DND-41 (cell line): ENCODE results near the gene MAGED2.
A peak's percentile ranks its signal among the peaks of the same experiment; 100 is the strongest.

Experiments
- ATAC-seq: fragments of 200-7000 bp; cut with Tn5 transposase; 3 replicates; pipeline ENCODE4 v1.9.1; 2021; ENCODE audit warnings: low read depth; ENCODE audit not compliant: insufficient read depth
- DNase-seq: peaks from one replicate; pipeline ENCODE4 v3.0.0-alpha.2; 2020
- H2AFZ ChIP-seq: 2 replicates; pipeline ENCODE4 v1.6.0; 2012; ENCODE audit warnings: low read depth, low read length
- H3K27ac ChIP-seq: 2 replicates; pipeline ENCODE4 v1.5.1; 2012; ENCODE audit warnings: low read length, inconsistent platforms
- H3K27me3 ChIP-seq: fragments of 200-600 bp; sonication (generic); 2 replicates; pipeline ENCODE4 v1.6.0; 2012; ENCODE audit warnings: low read length, mild to moderate bottlenecking, inconsistent platforms; ENCODE audit not compliant: insufficient read depth, poor library complexity
- H3K36me3 ChIP-seq: 2 replicates; pipeline ENCODE4 v1.5.1; 2012; ENCODE audit warnings: low read length, inconsistent platforms; ENCODE audit not compliant: insufficient read depth
- H3K4me1 ChIP-seq: 2 replicates; pipeline ENCODE4 v1.5.1; 2012; ENCODE audit warnings: mild to moderate bottlenecking, low read length; ENCODE audit not compliant: insufficient read depth
- H3K4me2 ChIP-seq: 2 replicates; pipeline ENCODE4 v1.6.0; 2012; ENCODE audit warnings: mild to moderate bottlenecking, moderate library complexity, low read length, inconsistent platforms; ENCODE audit not compliant: insufficient read depth
- H3K4me3 ChIP-seq, 2 experiments: fragments of 200-600 bp in 1 of 2; shearing (Covaris generic) in 1 of 2; 2 replicates each; pipeline ENCODE4 v1.5.1; 2012 to 2016; ENCODE audit warnings: inconsistent platforms in 2 of 2, low read length in 2 of 2, mild to moderate bottlenecking in 2 of 2, low read depth in 1 of 2, moderate library complexity in 1 of 2
- H3K79me2 ChIP-seq: 2 replicates; pipeline ENCODE4 v1.6.0; 2012; ENCODE audit warnings: low read length, inconsistent platforms; ENCODE audit not compliant: insufficient read depth
- H3K9ac ChIP-seq: 2 replicates; pipeline ENCODE4 v1.6.0; 2012; ENCODE audit warnings: low read depth, mild to moderate bottlenecking, inconsistent platforms, low read length, moderate library complexity
- H3K9me3 ChIP-seq: 2 replicates; pipeline ENCODE4 v1.5.1; 2012; ENCODE audit warnings: low read length, moderate library complexity, mild to moderate bottlenecking, inconsistent platforms; ENCODE audit not compliant: insufficient read depth, severe bottlenecking
- H4K20me1 ChIP-seq: 2 replicates; pipeline ENCODE4 v1.6.0; 2012; ENCODE audit warnings: low read length; ENCODE audit not compliant: insufficient read depth
- EZH2 ChIP-seq: IDR thresholded peaks from 3 replicates; pipeline ENCODE4 v1.6.1; 2012; ENCODE audit warnings: borderline replicate concordance, low read depth, mild to moderate bottlenecking, moderate library complexity, low read length, inconsistent platforms; ENCODE audit not compliant: severe bottlenecking
- TF ChIP-seq, protein P1 (sequence below): IDR thresholded peaks from 2 replicates; pipeline ENCODE4 v1.5.1; 2012; ENCODE audit warnings: borderline replicate concordance, low read length, moderate library complexity, mild to moderate bottlenecking; ENCODE audit not compliant: poor library complexity, severe bottlenecking; ENCODE audit errors: extremely low read depth

MAGED2 gene

DNA sequence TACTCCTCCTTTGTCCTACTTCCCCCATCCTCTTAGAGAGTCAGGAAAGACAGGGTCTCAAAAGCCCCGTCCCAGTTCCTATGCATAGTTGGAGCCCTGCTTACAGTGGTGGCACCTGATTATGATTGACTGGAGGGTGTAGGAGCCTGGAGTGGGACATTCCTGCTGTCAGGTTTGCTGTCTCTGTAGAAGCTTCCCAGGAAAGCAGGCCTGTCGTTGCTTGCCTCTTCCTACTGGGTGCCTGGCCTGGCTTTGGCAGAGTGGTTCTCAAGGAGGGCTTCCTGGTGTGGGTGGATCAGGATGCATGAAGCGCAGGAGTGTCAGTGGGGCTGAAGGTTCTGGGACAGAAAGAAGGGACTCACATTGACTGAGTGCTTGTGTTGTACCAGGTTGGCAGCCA, 4.8 kb downstream of the MAGED2 start:
- Histone ChIP-seq H3K9me3 (no peaks in the 10 kb centered on the region), H3K79me2 (peaks cover 9% of the 10 kb centered on the region), H2AFZ (no peak overlapping the region), H3K4me3 (no peak overlapping the region), H3K4me1 (peaks cover 21% of the 10 kb centered on the region), H3K27ac (no peak overlapping the region), H3K4me2 (no peak overlapping the region), H3K27me3 (no peaks in the 10 kb centered on the region), H4K20me1 (0 out of 2 replicates have a peak, but pooled peaks cover 3% of the 10 kb centered on the region), H3K36me3 (peaks cover 57% of the 10 kb centered on the region), H3K9ac (no peak overlapping the region)
- no peak for DNase-seq
- no peak for ATAC-seq
- TF ChIP-seq, protein P1, sequence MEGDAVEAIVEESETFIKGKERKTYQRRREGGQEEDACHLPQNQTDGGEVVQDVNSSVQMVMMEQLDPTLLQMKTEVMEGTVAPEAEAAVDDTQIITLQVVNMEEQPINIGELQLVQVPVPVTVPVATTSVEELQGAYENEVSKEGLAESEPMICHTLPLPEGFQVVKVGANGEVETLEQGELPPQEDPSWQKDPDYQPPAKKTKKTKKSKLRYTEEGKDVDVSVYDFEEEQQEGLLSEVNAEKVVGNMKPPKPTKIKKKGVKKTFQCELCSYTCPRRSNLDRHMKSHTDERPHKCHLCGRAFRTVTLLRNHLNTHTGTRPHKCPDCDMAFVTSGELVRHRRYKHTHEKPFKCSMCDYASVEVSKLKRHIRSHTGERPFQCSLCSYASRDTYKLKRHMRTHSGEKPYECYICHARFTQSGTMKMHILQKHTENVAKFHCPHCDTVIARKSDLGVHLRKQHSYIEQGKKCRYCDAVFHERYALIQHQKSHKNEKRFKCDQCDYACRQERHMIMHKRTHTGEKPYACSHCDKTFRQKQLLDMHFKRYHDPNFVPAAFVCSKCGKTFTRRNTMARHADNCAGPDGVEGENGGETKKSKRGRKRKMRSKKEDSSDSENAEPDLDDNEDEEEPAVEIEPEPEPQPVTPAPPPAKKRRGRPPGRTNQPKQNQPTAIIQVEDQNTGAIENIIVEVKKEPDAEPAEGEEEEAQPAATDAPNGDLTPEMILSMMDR, result no peak
- no peak for TF ChIP-seq EZH2

DNA sequence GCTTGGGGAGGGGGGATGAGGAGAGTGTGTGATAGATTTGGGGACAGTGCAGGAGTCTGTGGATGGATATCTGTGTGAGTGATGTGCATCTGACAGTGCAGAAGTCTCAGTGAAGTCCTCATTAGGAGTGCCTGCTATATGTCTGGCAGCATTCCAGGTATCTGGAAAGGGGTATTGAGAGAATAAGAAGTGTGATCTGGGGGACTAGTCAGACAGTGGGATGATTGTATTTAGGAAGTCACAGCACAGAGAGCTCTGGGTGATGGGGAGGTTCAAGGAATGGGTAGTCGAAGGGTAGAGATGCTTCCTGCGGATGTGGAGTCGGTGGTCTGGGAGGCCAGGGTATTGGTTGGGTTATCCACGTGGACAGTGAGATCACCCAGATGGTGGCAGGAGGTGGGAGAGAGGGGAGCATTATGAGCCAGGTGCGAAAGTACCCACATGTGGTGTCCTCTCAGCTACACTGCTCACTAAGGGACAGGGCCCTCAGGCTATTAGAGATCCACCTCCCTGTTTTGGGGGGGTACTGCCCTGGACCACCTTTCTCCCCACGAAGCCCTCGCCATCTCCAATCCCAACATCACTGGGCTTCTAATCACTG, 9.8 kb downstream of the MAGED2 start:
- Histone ChIP-seq H4K20me1 (no peaks in the 10 kb centered on the region), H3K79me2 (no peaks in the 10 kb centered on the region), H3K9ac (no peak overlapping the region), H3K36me3 (peaks cover 31% of the 10 kb centered on the region), H3K4me3 (no peak overlapping the region), H3K27me3 (no peaks in the 10 kb centered on the region), H3K27ac (no peak overlapping the region), H3K4me1 (no peaks in the 10 kb centered on the region), H3K4me2 (no peak overlapping the region), H3K9me3 (no peaks in the 10 kb centered on the region), H2AFZ (no peak overlapping the region)
- no peak for TF ChIP-seq EZH2
- TF ChIP-seq, protein P1, result no peak
- 0 out of 3 replicates have a peak, but pooled peaks have one; percentile 17 for ATAC-seq
- no peak for DNase-seq

DNA sequence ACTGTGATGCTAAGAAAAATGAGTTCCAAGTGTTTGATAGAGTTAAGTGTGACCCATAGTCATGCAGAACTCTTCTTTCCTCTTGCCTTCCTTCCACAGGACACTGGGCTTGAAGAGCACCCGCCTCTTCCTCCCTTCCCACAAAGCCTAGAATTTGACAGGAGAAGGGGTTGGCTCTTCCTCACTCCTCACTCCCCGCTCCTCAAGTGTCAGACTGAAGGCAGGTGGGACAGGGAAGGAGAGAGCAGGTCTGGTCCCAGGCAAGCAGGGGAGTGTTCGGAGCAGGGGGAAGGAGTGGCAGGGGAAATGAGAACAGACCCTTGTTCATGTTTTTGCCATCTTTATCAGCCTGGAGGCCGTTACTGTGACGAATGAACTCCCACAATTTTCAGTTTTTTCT, 10.7 kb downstream of the MAGED2 start:
- no peak for ATAC-seq
- Histone ChIP-seq H3K27ac (no peak overlapping the region), H3K27me3 (no peaks in the 10 kb centered on the region), H4K20me1 (no peaks in the 10 kb centered on the region), H3K4me2 (no peak overlapping the region), H3K9me3 (no peaks in the 10 kb centered on the region), H2AFZ (no peak overlapping the region), H3K79me2 (no peaks in the 10 kb centered on the region), H3K4me1 (no peaks in the 10 kb centered on the region), H3K4me3 (no peak overlapping the region), H3K36me3 (peaks cover 23% of the 10 kb centered on the region), H3K9ac (no peak overlapping the region)
- TF ChIP-seq, protein P1, result no peak
- TF ChIP-seq EZH2, result no peak
- DNase-seq, result no peak
